ENCODE data around the gene GUCA2B.

GUCA2B gene

GRCh38 chr1:42201986-42202385, 48.8 kb downstream of the GUCA2B start:
- Histone ChIP-seq H3K36me3 (replicated peaks) (no peaks in the 10 kb centered on the region), H3K27ac (no peak overlapping the region), H3K27me3 (replicated peaks) (no peaks in the 10 kb centered on the region), H3K4me3 (ENCODE audit: low read depth, low read length) (no peak overlapping the region)
- no peak for DNase-seq
- no peak for TF ChIP-seq CTCF (IDR thresholded peaks at IDR 0.05; ENCODE audit: low read depth, low read length, missing control alignments)
- in situ Hi-C loops (cut with HindIII; ENCODE audit: low pct_ligation_motif_present, low sequenced_read_pairs): no loop called here

Data from brain microvascular endothelial cell (primary cell).